HG03135 (cell line): ENCODE results near the gene VWA7.

Source experiments
- ATAC-seq: cut with Tn5 transposase; IDR thresholded peaks from one replicate; pipeline ENCODE4 v1.9.1; 2021; ENCODE audit warnings: mild to moderate bottlenecking, moderate library complexity; ENCODE audit not compliant: unreplicated experiment

The VWA7 gene

GRCh38 chr6:31733734-31734133 lies 43.4 kb downstream of the VWA7 start:
- no peak for ATAC-seq

- no peak for ATAC-seq
Observed at GRCh38 chr6:31732029-31732428, 45.1 kb downstream of the VWA7 start.

GRCh38 chr6:31730631-31731086 lies 46.5 kb downstream of the VWA7 start:
- ATAC-seq: no peak

GRCh38 chr6:31729979-31730630 lies 47.0 kb downstream of the VWA7 start:
- no peak for ATAC-seq

- no peak for ATAC-seq
Observed at GRCh38 chr6:31729515-31729978, 47.6 kb downstream of the VWA7 start.

- ATAC-seq: no peak
Observed at GRCh38 chr6:31728767-31729514, 48.2 kb downstream of the VWA7 start, which contains the start of gene DDAH2. TSS of gene DDAH2 (minus strand) at chr6:31729299. CDS start at chr6:31729161, 138 bp downstream.

GRCh38 chr6:31727717-31728671 lies 49.1 kb downstream of the VWA7 start:
- ATAC-seq: no peak

- peak; percentile 55 for ATAC-seq
Observed at GRCh38 chr6:31727034-31727716, 50.0 kb downstream of the VWA7 start.

GRCh38 chr6:31725502-31726350 lies 51.4 kb downstream of the VWA7 start:
- ATAC-seq: no peak

GRCh38 chr6:31723980-31724691 lies 53.0 kb downstream of the VWA7 start:
- no peak for ATAC-seq

GRCh38 chr6:31723245-31723979 lies 53.7 kb downstream of the VWA7 start, which contains the start of gene MPIG6B:
TSS of gene MPIG6B (plus strand) at chr6:31723373. CDS start at chr6:31723384, 11 bp downstream.
- ATAC-seq: no peak

GRCh38 chr6:31722173-31722572 lies 55.0 kb downstream of the VWA7 start:
- ATAC-seq: no peak

GRCh38 chr6:31721351-31722020 lies 55.6 kb downstream of the VWA7 start, which contains the start of gene LY6G6C:
TSS of gene LY6G6C (minus strand) at chr6:31721746. CDS start at chr6:31721679, 67 bp downstream.
- no peak for ATAC-seq

- no peak for ATAC-seq
Observed at GRCh38 chr6:31720196-31720770, 56.8 kb downstream of the VWA7 start.

- no peak for ATAC-seq
Observed at GRCh38 chr6:31719001-31719400, 58.1 kb downstream of the VWA7 start.

- ATAC-seq: no peak
Observed at GRCh38 chr6:31718265-31718664, 58.9 kb downstream of the VWA7 start.
